ENCODE results near the gene NUP155.

NUP155 gene

DNA sequence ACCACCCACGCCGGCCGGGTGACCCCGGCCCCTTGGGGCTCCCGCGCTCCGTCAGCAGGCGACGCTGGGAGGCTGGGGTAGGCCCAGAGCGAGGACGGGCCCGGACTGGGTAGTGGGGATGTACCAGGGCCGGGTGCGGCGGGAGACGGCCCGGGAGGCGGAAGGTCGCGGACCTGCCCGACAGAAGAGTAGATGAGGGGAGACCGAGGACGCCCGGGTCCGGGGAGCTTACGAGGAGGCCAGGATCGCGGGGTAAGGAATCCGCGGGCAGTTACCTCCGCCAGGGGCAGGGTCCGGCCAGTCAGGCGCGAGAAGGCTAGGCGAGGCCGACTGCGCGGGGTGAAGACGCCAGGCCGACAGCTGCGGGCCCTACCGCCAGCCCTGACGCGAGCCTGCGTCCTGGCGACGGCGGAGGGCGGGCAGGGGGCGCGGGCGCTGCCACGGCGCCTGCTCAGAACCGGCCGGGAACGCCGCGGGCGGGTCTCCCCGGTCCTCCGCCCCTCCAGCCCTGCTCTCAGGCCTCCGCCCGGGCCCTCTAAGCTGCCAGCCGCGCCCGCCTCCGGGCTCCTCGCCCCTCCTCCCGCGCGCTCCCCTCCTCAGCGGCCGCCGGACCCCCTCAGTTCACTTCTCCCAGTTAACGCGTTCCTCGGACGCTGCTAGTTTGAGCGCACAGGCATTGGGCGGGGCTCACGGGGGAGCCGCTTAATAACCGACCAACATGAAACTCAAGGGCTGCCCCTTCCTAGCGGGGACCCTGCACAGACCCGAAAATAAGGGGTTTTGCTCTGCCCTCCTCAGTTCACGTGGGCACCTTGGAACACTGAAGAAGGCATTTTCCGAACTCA, 121.7 kb downstream of the NUP155 start, which contains the start of gene CPLANE1:
CPLANE1 (minus strand) TSS at position 407 of the 845 bp plus-strand sequence. CDS start 1,678 bp downstream, outside the sequence.
- TF ChIP-seq, protein P1, sequence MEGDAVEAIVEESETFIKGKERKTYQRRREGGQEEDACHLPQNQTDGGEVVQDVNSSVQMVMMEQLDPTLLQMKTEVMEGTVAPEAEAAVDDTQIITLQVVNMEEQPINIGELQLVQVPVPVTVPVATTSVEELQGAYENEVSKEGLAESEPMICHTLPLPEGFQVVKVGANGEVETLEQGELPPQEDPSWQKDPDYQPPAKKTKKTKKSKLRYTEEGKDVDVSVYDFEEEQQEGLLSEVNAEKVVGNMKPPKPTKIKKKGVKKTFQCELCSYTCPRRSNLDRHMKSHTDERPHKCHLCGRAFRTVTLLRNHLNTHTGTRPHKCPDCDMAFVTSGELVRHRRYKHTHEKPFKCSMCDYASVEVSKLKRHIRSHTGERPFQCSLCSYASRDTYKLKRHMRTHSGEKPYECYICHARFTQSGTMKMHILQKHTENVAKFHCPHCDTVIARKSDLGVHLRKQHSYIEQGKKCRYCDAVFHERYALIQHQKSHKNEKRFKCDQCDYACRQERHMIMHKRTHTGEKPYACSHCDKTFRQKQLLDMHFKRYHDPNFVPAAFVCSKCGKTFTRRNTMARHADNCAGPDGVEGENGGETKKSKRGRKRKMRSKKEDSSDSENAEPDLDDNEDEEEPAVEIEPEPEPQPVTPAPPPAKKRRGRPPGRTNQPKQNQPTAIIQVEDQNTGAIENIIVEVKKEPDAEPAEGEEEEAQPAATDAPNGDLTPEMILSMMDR (IDR thresholded peaks at IDR 0.05; ENCODE audit: borderline replicate concordance, insufficient read depth, low read depth, low read length): 0 out of 2 replicates have a peak, but pooled peaks have one; percentile 10
- peak within 1 kb of the TSS; percentile 91 for H3K4me3 ChIP-seq (ENCODE audit: low read depth, low read length)

DNA sequence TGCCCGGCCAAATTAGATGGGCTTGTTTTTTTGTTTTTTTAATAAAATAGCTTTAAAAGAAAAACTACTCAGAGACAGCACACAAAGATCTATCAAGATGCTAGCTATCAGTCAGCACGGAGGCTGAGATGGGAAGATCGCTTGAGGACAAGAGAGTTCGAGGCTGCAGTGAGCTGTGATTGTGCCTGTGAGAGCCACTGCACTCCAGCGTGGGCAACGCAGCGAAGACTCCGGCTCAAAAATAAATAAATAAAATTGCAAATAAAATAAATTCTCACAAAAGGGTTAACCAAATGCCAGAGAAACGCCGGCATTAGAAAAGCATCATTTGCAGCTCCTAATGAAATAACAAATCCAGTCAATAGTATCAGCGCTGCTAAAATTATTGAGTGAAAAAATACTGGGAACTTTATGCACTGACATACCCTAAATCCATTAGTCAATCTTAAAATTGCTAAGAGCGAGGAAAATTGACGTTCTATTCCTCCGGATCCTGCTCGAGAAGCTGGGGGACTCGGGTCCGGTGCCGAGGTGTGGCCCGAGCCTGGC, 122.4 kb downstream of the NUP155 start:
- TF ChIP-seq, protein P1 (IDR thresholded peaks at IDR 0.05; ENCODE audit: borderline replicate concordance, insufficient read depth, low read depth, low read length): no peak
- H3K4me3 ChIP-seq (ENCODE audit: low read depth, low read length): peak overlapping the region; percentile 91

GRCh38 chr5:37247496-37247895, 123.4 kb downstream of the NUP155 start:
- TF ChIP-seq, protein P1 (IDR thresholded peaks at IDR 0.05; ENCODE audit: borderline replicate concordance, insufficient read depth, low read depth, low read length): no peak
- H3K4me3 ChIP-seq (ENCODE audit: low read depth, low read length): no peak overlapping the region

- TF ChIP-seq, protein P1 (IDR thresholded peaks at IDR 0.05; ENCODE audit: borderline replicate concordance, insufficient read depth, low read depth, low read length): no peak
- H3K4me3 ChIP-seq (ENCODE audit: low read depth, low read length): no peak overlapping the region
These were observed 123.9 kb downstream of the NUP155 start for GRCh38 chr5:37247036-37247435.
